Kidney epithelial cell (primary cell): ENCODE measurements around the gene IFFO2. TPM values are rescaled to one million over a fixed set of nuclear protein-coding genes. Genes with fewer than 3 reads are reported as not detected.

Experiments
- DNase-seq: peaks from one replicate; pipeline ENCODE4 v3.0.0-alpha.2; 2010; ENCODE audit warnings: low read depth
- H3K27me3 ChIP-seq: 2 replicates; pipeline ENCODE4 v1.6.0; 2011; ENCODE audit warnings: low read length; ENCODE audit not compliant: control insufficient read depth, insufficient read depth
- H3K36me3 ChIP-seq: 2 replicates; pipeline ENCODE4 v1.5.1; 2011; ENCODE audit warnings: low read length; ENCODE audit not compliant: control insufficient read depth, insufficient read depth
- H3K4me3 ChIP-seq: 2 replicates; pipeline ENCODE4 v1.5.1; 2011; ENCODE audit warnings: low read depth, mild to moderate bottlenecking, control low read depth, low read length
- total RNA-seq: library from RNA; depleted of rRNA; stranded (reverse); fragments of >200 nt; gene quantifications from 2 replicates; pipeline ENCODE4 v1.2.3, GENCODE V29; 2015
- TF ChIP-seq, protein P1 (sequence below): IDR thresholded peaks from 2 replicates; pipeline ENCODE4 v1.5.1; 2011; ENCODE audit warnings: mild to moderate bottlenecking, moderate library complexity, low read length, control low read depth, inconsistent platforms; ENCODE audit not compliant: insufficient read depth, poor library complexity, severe bottlenecking

IFFO2 gene
- total RNA-seq, 1 donor from 2014 or later: 25.3 TPM

DNA sequence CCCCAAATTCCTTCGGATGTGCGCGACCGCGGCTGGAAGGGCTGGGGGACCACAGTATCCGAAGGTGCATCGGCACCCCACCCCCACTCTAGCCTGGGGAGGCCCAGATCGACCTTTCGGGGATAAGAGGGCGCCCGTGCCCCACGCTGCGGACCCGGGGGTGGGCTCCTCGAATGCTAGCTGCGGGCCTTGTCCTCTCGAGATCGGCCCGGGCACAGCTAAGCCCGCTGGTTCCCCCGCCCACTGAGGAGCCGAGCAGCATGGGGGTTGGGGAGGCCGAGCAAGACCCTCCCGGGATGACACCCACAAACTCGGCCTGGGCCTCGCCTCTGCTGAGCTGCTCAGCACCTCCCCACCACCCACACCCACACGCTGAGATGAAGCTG, 653 bp upstream of the IFFO2 start:
- DNase-seq: no peak
- Histone ChIP-seq H3K4me3 (peak overlapping the region; percentile 59), H3K27me3 (no peaks in the 10 kb centered on the region), H3K36me3 (no peaks in the 10 kb centered on the region)
- TF ChIP-seq, protein P1, sequence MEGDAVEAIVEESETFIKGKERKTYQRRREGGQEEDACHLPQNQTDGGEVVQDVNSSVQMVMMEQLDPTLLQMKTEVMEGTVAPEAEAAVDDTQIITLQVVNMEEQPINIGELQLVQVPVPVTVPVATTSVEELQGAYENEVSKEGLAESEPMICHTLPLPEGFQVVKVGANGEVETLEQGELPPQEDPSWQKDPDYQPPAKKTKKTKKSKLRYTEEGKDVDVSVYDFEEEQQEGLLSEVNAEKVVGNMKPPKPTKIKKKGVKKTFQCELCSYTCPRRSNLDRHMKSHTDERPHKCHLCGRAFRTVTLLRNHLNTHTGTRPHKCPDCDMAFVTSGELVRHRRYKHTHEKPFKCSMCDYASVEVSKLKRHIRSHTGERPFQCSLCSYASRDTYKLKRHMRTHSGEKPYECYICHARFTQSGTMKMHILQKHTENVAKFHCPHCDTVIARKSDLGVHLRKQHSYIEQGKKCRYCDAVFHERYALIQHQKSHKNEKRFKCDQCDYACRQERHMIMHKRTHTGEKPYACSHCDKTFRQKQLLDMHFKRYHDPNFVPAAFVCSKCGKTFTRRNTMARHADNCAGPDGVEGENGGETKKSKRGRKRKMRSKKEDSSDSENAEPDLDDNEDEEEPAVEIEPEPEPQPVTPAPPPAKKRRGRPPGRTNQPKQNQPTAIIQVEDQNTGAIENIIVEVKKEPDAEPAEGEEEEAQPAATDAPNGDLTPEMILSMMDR: no peak

DNA sequence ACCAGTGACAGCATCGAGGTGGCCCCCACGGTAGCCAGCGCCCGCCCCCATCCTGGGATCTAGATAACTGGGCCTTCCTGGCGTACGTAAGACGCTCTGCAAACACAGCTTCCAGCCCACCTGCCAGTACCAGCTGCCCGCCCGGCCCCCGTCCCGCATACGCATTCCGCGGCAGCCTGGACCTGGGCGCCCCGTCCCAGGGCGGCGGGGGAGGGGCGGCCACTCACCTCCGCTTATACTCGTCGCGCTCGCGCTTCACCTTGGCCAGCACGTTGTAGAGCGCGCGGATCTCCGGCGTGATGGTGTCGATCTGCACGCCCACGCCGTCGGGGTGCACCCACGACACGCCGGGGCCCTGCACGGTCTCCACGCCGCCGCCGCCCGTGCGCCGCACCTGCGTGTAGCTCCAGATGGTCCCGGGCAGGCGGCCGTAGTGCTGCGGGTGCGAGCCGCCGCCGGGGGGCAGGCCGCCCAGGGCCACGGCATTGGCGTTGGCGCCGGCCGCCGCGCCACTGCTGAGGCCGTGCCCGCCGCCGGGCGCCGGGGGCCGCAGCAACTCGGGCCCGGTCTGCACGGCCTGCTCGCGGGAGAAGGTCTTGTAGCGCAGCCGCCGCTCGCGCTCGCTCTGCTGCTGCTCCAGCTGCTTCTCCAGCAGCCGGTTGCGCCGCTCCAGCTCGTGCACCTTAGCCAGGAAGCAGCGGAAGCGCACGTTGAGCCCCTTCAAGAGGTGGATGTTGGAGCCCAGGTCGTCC, 859 bp downstream of the IFFO2 start:
- H3K36me3 ChIP-seq: no peaks in the 10 kb centered on the region
- DNase-seq: no peak
- no peaks in the 10 kb centered on the region for H3K27me3 ChIP-seq
- TF ChIP-seq, protein P1: no peak
- peak overlapping the region; percentile 83 for H3K4me3 ChIP-seq

DNA sequence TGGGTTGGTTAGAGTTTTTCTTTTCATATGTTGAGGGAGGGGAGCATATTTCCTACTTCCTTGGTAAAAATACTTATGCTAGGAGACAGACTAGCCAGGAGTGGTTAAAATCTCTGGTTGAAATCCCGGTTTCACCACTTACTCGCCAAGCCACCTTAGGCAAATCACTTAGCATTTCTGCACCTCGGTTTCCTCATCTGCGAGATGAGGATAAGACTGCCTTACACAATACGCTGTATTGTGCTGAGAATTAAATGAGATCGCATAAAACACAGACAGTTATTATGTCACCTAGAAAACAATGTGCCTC, 1.4 kb downstream of the IFFO2 start:
- Histone ChIP-seq H3K27me3 (no peaks in the 10 kb centered on the region), H3K36me3 (no peaks in the 10 kb centered on the region), H3K4me3 (peak overlapping the region; percentile 83)
- TF ChIP-seq, protein P1: no peak
- no peak for DNase-seq

DNA sequence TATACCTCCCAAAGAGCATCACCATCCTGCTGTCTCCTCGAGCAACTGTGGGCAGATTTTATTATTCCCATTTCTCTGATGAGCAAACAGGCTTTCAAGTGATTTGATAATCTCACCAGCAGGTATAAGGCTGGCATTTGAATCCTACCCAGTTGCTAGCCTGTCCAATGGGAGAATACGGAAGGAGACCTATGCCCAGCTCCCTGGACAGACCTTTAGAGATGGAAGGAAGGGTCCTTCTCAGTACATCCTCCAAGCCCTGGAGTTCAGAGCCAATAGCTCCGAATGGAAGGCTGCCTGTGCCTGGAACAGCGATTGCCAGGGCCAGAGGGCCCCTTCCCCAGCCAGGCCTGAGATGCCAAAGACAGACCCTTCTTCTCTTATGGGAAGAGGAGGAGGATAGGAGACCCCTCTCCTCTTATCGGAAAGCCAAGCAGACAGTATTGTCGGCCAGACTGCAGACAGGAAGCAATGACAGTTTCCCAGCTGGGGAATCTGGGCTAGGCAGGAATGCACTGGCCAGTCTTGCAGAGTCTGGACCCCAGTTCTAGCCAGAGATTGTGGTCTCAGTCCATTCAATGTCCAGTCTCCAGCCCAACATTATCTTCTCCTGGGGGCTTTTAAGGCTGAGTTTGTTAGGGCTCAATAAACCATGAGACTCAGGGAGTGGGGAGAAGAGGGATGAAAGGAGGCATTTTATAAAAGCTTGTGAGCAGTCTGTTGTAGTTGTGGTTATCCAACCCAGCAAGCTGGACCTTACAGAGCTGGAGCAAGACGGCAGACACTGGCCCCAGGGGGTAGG, 2.0 kb downstream of the IFFO2 start:
- TF ChIP-seq, protein P1: no peak
- no peak for DNase-seq

DNA sequence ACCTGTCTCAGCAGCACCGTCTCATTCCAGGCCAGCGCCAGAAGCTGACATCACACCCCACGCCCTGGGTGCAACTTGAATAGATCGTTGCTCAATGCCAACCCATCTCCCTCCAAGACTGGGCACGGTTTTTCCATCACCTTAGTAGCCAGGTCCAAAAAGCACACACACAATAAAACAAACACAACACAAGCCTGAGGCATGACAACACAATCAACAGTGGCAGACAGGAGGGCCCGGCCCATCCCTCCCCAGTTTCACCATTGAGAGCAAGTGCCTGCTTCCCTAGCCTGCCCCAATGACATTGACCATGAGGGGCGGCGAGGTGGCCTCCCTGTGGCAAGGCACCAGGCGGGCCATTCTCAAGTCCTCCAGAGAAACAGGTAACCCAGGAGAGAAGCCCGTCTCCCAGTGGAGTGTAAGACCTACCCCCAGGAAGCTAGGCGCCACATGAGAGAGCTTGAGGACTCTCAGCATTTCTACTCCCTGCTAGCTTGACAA, 2.7 kb downstream of the IFFO2 start:
- Histone ChIP-seq H3K36me3 (no peaks in the 10 kb centered on the region), H3K27me3 (no peaks in the 10 kb centered on the region), H3K4me3 (peak overlapping the region; percentile 83)
- no peak for DNase-seq
- TF ChIP-seq, protein P1: no peak

More for the DNA sequence above, 2.0 kb downstream of the IFFO2 start:
- Histone ChIP-seq H3K27me3 (no peaks in the 10 kb centered on the region), H3K4me3 (peak overlapping the region; percentile 83), H3K36me3 (no peaks in the 10 kb centered on the region)
